Left lung (tissue), 10 donors: Measurements from ENCODE around the gene BMPR1A. TPM values are rescaled to one million over a fixed set of nuclear protein-coding genes. Genes with fewer than 3 reads are reported as not detected.

Source experiments
- ATAC-seq: fragments of 200-7000 bp; cut with Tn5 transposase; one replicate; pipeline ENCODE4 v1.9.1; 2020; ENCODE audit warnings: moderate library complexity
- DNase-seq, 4 donors: peaks; one replicate each; pipeline ENCODE4 v3.0.0-alpha.2; 2013 to 2020
- H3K27ac ChIP-seq, 2 donors: fragments of 200-600 bp; sonication (generic) in 1 of 2; one replicate each; pipeline versions ENCODE4 v1.5.0 to v1.8.0; 2020 to 2021
- H3K27me3 ChIP-seq, 2 donors: fragments of 200-600 bp; sonication (generic) in 1 of 2; one replicate each; pipeline versions ENCODE4 v1.5.0 to v1.8.0; 2020 to 2021
- H3K36me3 ChIP-seq, 2 donors: fragments of 200-600 bp; sonication (generic) in 1 of 2; one replicate each; pipeline versions ENCODE4 v1.5.0 to v1.8.0; 2020 to 2021
- H3K4me1 ChIP-seq, 2 donors: fragments of 200-600 bp; one replicate each; pipeline ENCODE4 v1.8.0; 2021
- H3K4me3 ChIP-seq, 2 donors: fragments of 200-600 bp; sonication (generic) in 1 of 2; one replicate each; pipeline versions ENCODE4 v1.5.0 to v1.8.0; 2020 to 2021; ENCODE audit warnings: mild to moderate bottlenecking in 1 of 2
- H3K9me3 ChIP-seq, 2 donors: fragments of 200-600 bp; sonication (generic) in 1 of 2; one replicate each; pipeline versions ENCODE4 v1.5.0 to v1.8.0; 2020 to 2021
- CTCF ChIP-seq, 2 donors: fragments of 200-600 bp; sonication (generic) in 1 of 2; IDR thresholded peaks; one replicate each; pipeline versions ENCODE4 v1.5.0 to v1.8.0; 2021; ENCODE audit warnings: antibody characterized with exemption in 2 of 2
- intact Hi-C, 2 donors: fragments of 100-400 bp; cut with DNase I; formaldehyde crosslinking; loops; one replicate each; pipeline versions ENCODE4 v1.11.2 to v1.14.2; 2022
- polyA plus RNA-seq, 6 donors: library from polyadenylated mRNA; unstranded; fragments of 120-200 nt; gene quantifications; one replicate each; pipeline ENCODE4 v1.2.1, GENCODE V29; 2013; ENCODE audit not compliant: insufficient read length in 6 of 6
- total RNA-seq, 2 donors: library from RNA; stranded (reverse); fragmentation: NEBNext Ultra II Directional; extraction: Animal tissue kit (Norgen Biotek cat#: 25700); gene quantifications; one replicate each; pipeline ENCODE4 v1.2.1, GENCODE V29; 2021
- donor health status: DM: no; HTN: yes; CAD: no.
- donor health status: DM: no; HTN: no; CAD: no.

BMPR1A gene
- total and polyA plus RNA-seq, 8 donors: 33.4 to 87.2 (median 72.9) TPM

DNA sequence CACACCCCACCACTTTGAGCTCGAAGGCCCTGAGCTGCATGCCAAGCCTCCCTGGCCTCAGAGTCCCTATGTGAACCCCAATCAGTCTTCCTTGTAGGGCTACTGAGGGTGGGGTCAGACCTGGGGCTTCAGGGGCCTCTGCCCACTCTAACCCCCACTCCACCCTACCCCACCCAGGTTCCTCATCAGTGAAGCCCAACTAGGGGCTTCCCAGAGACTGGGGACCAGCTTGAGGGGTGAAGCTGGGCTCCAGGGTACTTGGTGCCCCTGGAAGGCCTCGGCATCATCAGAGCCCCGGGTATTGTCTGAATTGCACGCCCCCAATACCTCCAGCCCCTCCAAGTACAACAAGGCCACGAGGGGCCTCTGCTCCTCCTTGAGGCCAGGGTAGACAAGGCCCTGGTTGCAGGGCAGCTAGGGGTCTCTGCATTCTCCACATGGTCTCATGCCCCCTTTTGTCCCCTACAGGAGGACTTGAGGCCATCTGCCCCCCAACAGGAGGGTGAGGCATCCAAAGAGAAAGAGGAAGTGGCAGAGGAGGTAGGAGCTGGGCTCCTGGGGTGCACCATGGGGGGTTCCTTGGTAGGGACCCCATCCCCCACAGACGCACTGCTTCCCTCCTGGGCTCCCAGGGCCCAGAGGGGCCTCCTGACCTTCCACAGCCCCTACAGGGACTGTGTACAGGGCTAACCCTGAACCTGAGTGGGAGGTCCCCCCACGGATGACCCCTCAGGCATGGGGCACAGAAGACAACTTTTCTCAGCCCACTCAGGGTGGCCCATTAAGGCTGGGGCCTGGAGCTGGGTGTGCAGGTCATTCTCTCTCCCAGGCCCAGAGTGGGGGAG, 205.9 kb downstream of the BMPR1A start:
- Histone ChIP-seq H3K27ac (no peak overlapping the region), H3K36me3 (no peaks in the 10 kb centered on the region), H3K4me1 (peaks cover 29 to 44% of the 10 kb centered on the region in 2 donors), H3K27me3 (peaks cover 0 to 4% of the 10 kb centered on the region in 2 donors), H3K9me3 (no peaks in the 10 kb centered on the region), H3K4me3 (no peak overlapping the region)
- ATAC-seq (no peak), DNase-seq (no peak)
- intact Hi-C loops: no loop called here
- no peak for TF ChIP-seq CTCF (IDR thresholded peaks at IDR 0.05)

- ATAC-seq (no peak), DNase-seq (no peak)
- Histone ChIP-seq H3K36me3 (no peaks in the 10 kb centered on the region), H3K27me3 (peaks cover 0 to 10% of the 10 kb centered on the region in 2 donors), H3K4me3 (no peak overlapping the region), H3K4me1 (peaks cover 31 to 48% of the 10 kb centered on the region in 2 donors), H3K27ac (no peak overlapping the region), H3K9me3 (no peaks in the 10 kb centered on the region)
- TF ChIP-seq CTCF (IDR thresholded peaks at IDR 0.05): no peak
- intact Hi-C loops: no loop called here
These were observed 206.5 kb downstream of the BMPR1A start for GRCh38 chr10:86962981-86963310.

GRCh38 chr10:86963341-86963919, 207.0 kb downstream of the BMPR1A start:
- TF ChIP-seq CTCF (IDR thresholded peaks at IDR 0.05): no peak
- no peak for ATAC-seq
- DNase-seq: no peak
- intact Hi-C loops: no loop called here
- Histone ChIP-seq H3K27ac (no peak overlapping the region), H3K4me1 (peaks cover 31 to 49% of the 10 kb centered on the region in 2 donors), H3K4me3 (no peak overlapping the region), H3K36me3 (no peaks in the 10 kb centered on the region), H3K9me3 (no peaks in the 10 kb centered on the region), H3K27me3 (peaks cover 0 to 15% of the 10 kb centered on the region in 2 donors)

DNA sequence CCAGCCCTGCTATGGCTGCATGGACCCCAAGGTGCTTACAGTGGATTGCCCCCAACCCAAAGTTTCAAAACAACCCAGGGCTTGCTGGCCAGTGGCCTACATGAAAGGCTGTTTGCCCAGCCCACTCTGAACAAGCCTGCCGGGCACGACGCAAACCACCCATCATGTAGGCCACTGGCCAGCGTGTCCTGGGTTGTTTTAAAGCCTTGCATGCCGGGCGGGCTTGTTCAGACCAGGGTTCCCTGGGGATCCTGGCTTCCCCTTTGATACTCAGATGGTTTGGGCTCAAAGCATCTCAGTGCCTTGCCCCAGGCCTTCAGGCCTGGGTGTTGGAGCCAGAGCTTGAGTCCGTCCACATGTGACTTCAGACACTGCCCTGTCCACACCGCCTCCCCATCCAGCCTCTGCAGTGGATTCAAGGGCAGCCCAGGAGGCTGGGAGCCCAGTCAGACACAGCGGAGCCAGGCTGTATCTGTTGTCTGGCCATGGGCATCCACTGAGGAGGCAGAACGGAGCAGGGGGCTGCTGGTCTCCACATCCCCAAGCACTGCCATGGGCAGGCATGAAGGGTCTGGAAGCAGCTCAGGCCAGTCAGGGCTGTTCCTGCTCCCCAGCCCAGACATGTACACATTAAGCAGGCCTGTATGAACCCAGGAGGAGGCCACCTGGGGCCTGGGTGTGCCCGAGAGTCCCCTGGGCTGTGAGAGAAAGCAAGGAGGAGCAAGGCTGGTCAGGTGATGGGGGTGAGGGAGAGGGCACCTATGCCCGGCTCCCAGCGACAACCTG, 207.8 kb downstream of the BMPR1A start:
- intact Hi-C loops: no loop called here
- ATAC-seq: no peak
- Histone ChIP-seq H3K27me3 (peaks cover 0 to 23% of the 10 kb centered on the region in 2 donors), H3K36me3 (no peaks in the 10 kb centered on the region), H3K27ac (no peak overlapping the region), H3K4me3 (no peak overlapping the region), H3K9me3 (no peaks in the 10 kb centered on the region), H3K4me1 (peaks cover 25 to 49% of the 10 kb centered on the region in 2 donors)
- DNase-seq: no peak
- TF ChIP-seq CTCF (IDR thresholded peaks at IDR 0.05): no peak

- Histone ChIP-seq H3K27me3 (peaks cover 0 to 29% of the 10 kb centered on the region in 2 donors), H3K4me1 (peaks cover 26 to 49% of the 10 kb centered on the region in 2 donors), H3K4me3 (no peak overlapping the region), H3K27ac (no peak overlapping the region), H3K9me3 (no peaks in the 10 kb centered on the region), H3K36me3 (no peaks in the 10 kb centered on the region)
- intact Hi-C loops: no loop called here
- DNase-seq: no peak
- TF ChIP-seq CTCF (IDR thresholded peaks at IDR 0.05): no peak
- no peak for ATAC-seq
These were observed 208.4 kb downstream of the BMPR1A start for GRCh38 chr10:86964847-86965190.
